Activated T-cell treated with anti-CD3 and anti-CD28 coated beads for 48 hours (primary cell): ENCODE measurements around the gene RBM10.

Experiments
- DNase-seq: peaks from one replicate; pipeline ENCODE4 v3.0.0-alpha.2; 2020; ENCODE audit warnings: low read depth

RBM10 gene

GRCh38 chrX:47218280-47218919, 73.4 kb downstream of the RBM10 start, which contains the start of gene CDK16:
TSS of gene CDK16 (plus strand) at chrX:47218681. CDS start at chrX:47223558, 4,877 bp downstream.
- peak; percentile 65 for DNase-seq

- DNase-seq: peak; percentile 39
Observed at GRCh38 chrX:47218920-47219815, 74.1 kb downstream of the RBM10 start.

DNA sequence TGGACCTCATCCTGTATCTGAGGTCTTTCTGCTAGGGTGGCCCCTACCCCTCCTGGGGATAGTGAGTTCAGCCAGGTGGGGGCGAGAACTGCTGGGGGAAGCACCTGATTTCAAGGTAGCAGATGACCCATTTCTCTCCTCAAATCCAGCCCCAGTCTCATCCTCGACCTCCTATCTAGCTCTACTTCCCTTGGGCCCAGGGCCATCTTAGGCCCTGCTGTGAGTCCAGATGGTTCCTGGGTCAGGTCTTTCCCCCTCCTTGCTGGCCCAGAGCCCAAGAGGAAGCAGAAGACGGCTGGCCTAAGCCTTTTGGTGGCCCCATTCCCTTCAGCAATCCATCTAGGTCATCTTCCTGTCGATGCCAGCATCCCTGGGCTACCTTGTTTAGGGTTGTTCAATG, 76.7 kb downstream of the RBM10 start:
- no peak for DNase-seq

- DNase-seq: no peak
Observed at GRCh38 chrX:47222751-47223350, 77.8 kb downstream of the RBM10 start.

DNA sequence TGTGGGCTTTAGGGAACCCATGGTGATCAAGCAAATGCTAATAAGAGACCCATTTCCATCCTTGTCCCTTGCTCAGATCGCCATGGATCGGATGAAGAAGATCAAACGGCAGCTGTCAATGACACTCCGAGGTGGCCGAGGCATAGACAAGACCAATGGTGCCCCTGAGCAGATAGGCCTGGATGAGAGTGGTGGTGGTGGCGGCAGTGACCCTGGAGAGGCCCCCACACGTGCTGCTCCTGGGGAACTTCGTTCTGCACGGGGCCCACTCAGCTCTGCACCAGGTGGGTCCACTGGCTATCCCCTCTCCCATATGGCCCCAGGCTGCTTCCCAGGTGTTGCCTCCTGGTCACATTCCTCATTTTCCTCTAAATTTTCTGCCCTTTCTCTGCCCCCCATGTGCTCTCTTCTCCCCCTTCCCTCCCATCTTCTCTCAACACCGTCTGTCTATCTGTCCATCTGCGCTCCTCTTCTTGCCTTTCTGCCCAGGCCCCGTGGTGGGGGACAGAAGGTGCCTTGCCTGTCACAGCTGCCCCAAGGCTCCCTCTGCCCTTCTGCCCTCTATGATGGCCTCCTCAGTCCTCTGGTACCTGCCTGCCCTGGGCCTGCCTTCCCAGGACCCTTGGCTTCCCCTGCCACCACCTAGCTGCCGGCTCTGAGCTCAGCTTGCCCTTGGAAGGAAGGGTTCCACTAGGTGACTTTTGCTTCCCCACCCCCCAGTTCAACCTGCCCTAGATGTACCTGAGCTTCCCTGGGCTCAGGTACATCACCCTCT, 78.6 kb downstream of the RBM10 start:
- DNase-seq: no peak

DNA sequence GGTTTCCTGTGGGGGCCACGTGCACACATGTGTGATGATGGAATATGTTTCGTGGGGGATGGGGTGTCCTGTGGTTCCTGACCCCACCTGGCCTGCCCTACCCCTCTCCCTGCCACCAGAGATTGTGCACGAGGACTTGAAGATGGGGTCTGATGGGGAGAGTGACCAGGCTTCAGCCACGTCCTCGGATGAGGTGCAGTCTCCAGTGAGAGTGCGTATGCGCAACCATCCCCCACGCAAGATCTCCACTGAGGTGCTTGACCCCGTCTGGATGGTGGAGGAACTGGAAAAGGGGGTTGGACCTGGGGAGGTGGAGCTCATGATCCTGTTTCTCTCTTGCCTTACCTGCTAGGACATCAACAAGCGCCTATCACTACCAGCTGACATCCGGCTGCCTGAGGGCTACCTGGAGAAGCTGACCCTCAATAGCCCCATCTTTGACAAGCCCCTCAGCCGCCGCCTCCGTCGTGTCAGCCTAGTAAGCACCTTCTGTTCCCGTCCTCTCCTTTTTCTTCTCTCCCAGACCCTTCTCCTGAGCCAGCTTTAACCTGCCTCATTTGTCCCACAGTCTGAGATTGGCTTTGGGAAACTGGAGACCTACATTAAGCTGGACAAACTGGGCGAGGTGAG, 79.4 kb downstream of the RBM10 start:
- no peak for DNase-seq

- DNase-seq: no peak
Observed at GRCh38 chrX:47224896-47225290, 79.9 kb downstream of the RBM10 start.

DNA sequence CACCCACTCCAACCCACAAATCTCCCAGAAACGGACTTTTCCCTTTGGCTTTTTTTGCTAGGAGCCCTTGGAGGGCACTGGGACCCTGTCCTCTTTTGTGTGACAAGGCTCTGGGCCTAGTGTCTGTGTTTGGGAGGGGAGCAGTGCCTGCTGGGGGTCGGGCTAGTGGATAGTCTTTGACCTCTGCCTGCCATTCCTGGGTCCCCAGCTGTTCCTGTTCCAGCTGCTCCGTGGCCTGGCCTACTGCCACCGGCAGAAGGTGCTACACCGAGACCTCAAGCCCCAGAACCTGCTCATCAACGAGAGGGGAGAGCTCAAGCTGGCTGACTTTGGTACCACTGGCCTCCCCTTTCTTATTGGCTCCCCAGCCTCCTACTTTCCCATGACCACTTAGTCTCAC, 81.0 kb downstream of the RBM10 start:
- DNase-seq: no peak

DNA sequence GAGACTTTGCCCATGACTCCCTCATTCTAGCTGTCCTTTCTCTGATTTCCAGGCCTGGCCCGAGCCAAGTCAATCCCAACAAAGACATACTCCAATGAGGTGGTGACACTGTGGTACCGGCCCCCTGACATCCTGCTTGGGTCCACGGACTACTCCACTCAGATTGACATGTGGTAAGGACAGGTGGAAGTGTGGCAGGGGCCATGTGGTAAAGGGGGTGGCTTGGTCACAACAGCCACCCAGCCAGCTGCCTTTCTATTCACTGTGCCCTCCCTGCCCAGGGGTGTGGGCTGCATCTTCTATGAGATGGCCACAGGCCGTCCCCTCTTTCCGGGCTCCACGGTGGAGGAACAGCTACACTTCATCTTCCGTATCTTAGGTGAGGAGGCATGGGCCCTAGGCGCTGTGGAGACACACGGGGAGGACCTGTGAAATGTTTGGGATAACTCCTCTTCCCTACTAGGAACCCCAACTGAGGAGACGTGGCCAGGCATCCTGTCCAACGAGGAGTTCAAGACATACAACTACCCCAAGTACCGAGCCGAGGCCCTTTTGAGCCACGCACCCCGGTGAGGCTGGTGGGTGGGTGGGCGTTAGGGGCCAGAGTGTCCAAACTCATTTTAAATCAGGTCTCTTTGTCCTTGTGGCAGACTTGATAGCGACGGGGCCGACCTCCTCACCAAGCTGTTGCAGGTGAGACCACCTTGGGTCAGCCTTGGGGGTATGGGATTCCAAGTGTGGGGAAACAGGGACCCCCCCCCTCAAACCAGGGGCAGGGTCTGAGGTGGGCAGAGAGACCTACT, 81.7 kb downstream of the RBM10 start:
- no peak for DNase-seq

DNA sequence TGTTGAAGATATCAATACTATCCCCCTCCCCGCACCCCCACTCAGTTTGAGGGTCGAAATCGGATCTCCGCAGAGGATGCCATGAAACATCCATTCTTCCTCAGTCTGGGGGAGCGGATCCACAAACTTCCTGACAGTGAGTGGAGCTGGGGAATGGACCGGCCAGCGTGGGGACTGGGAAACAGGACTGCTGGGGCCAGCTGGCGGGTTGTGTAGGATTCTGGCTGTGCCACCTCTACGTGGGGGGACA, 82.2 kb downstream of the RBM10 start:
- no peak for DNase-seq

GRCh38 chrX:47228550-47229270, 83.7 kb downstream of the RBM10 start:
- DNase-seq: no peak

- no peak for DNase-seq
Observed at GRCh38 chrX:47229427-47229826, 84.4 kb downstream of the RBM10 start.

DNA sequence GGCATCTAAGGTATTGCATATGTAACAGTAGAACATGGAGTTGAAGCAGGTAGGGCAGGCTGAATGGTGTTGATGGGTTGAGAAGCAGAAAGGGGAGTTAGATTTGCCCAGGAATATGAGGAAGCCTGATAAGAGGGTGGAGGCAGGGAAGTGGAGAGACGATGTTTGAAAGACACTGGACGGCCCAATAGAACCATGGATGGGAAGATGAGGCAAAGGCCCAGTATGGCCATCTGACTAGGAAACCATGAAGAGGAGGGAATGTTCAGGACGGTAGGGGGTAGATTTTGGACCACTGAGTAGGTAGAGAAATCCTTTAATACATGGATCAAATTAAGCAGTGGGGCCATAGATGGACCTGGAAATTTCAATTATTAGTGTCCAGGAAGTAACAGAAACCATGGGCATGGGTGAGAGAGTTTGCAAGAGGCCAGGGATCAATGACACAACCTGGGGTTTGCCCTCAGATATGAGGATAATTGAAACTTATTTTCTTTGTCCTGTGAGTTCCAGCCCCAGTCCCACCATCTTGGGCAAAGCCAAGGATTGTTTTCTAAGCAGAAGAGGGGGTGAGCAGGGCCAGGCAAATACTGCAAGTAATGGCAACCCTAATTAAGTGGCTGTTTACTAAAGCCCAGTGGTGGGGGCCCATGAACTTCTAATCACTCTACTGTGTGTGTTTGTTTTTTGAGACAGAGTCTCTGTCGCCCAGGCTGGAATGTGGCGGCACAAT, 85.3 kb downstream of the RBM10 start:
- DNase-seq: no peak

DNA sequence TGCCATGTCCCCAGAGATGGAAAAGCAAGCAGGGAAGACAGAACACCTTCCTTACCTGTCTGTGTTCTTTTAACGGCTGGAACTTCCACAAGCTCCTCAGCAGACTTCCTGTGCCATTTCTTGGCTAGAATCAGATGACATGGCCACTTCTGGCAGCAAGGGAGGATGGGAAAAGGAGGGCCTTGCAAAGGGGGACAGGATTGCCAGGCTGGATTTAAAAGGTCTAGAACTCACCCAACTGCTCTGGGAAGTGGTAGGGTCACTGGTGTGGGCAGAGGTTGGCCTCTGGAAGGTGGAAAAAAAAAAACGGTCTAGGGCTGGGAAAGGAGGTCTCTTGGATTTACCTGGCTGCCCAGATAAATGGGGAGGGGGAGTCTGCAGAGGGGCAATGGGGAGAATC, 86.1 kb downstream of the RBM10 start:
- no peak for DNase-seq

DNA sequence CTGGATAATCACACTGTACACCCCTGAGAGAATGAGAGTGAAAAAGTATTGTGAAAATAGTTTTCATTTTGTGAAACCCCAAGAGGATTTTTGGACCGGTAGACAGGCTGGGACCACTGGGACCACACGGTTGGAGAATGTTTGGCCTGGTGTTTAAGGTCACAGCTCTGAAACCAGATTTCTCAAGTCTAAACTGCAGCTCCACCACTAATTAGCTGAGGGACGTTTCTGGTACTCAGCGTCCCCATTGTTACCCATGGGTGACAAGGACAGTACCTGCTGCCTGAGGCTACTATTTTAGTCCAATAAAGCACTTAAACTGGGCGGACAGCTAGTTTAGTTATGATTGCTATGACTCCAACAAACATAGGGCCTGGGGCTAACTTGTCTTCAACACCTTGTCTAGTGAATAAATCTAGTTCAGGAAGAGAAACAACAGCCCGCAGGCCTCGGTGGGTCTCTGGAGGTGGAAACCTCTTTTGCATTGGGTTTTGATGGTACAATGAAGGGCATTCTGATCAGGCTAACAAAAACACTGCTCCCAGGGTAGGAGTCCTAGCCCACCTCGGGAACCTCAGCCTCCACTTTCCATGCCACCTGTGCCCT, 87.3 kb downstream of the RBM10 start:
- DNase-seq: no peak

GRCh38 chrX:47232803-47233332, 87.8 kb downstream of the RBM10 start, which contains the start of gene USP11:
TSS of gene USP11 (plus strand) at chrX:47233009. CDS start at chrX:47233044, 35 bp downstream.
- DNase-seq: peak; percentile 29

DNA sequence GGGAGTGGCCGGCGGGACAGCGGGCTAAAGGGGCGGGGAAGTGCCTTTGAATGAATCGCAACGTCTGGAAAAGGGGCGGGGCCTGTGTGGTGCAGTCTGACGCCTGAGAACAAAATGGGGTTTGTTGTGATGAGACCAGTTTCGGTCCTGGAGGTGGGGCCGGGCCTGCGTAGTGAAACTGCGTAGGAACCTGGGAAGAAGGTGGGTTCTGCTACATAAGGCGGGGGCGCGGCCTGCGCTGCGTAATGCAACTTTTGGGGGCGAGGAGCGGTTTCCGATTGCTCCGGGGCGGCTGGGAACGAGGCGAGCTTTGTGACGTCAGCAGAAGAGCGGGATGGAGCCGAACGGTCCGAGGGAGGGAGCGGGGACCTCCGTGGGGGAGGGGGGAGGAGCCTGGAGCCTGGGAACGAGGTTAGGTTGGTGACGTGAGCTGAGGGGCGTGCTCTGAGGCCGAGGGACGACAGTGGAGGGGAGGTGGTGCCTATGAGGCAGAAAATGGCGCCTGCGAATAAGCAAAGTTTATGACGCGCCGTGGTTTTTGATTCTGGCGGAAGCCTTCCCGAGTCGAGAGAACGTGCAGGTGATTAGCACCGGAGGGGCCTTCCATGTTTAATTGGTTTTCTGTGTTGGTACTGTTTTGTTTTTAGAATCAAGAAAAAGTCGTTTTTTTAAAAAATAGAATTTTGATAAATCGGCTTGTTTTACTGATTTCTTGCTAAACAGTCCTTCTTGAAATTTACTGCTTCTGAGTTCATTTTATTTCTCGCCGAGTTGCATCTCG, 88.5 kb downstream of the RBM10 start:
- peak; percentile 86 for DNase-seq

DNA sequence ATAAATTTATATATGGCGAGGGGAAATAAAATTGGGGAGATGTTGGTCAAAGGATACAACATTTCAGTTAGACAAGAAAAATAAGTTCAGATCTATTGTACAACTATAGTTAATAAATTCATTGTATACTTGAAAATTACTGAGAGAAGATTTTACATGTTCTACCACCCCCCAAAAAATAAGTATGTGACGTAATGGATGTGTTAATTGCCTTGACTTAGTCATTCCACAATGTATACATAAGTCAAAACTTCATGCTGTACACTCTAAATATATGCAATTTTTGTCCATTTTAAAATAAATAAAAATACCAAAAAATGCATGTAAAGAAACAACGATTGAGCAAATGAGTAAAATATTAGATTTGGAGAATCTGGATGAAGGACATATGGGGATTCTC, 89.6 kb downstream of the RBM10 start:
- no peak for DNase-seq
